NCI-H345 treated with DMSO at 0.1 percent for 48 hours (cell line): Measurements from ENCODE around the gene BHLHE41.

Experiments used
- DNase-seq: peaks from one replicate; lab custom pipeline; 2025; ENCODE audit not compliant: unreplicated experiment; lab: John Stamatoyannopoulos, UW

BHLHE41 gene

DNA sequence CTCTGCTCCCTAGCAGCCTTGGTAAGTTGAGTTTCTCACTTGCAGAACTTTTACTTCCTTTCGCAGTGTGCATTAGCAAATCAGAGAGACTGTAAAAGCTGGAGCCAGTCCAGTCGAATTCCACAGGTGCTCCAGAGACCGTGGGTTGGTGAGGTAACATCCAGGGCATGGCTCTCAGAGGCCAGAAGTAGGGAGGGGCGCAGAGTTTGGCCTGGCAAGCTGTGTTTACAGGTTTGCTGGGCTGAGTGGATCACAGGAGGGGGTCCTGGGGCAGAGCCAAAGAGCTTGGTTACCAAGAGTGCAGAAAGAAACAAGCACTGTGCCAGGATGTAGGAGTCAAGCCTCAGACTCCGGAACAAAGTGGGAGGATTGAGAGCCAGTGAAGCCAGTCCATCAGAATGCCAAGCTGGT, 10.2 kb upstream of the BHLHE41 start:
- DNase-seq = no peak

DNA sequence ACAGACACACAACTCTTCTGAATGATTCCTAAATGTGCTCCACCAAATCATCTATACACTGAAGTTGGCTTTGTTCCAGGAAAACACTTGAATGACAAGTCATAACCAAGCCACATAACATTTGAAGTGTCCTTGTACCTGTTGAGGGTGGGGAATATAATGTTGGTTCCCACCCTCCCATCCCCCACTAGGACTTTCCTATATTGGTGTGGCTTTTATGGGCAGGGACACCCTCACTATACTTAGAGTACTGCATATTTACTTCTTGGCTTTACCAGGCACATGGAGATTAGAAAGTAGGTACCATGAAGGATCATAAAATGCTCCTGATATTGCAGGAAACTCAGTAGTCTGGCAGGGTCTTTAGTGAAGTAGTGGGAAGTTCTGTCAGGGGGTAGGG, 9.7 kb upstream of the BHLHE41 start:
- DNase-seq = no peak

DNA sequence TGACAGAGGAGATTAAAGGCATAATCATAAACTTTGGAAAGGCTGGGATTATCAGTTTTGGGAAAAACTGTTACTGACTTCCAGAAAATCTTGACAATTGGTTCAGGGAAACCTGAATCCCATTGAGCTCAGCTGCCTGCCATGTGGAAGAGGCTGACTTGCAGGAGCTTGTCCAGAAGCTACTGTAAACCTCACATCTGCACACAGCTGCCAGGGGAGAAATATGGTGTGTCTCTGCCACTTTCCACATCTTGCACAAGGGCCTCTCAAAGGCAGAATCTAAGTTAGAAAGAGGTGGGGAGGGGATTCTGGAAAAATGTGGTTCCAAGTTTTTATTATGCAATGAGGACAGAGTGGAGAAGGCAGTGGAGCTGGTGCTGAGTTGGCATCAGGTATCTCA, 8.7 kb upstream of the BHLHE41 start:
- DNase-seq = no peak

DNA sequence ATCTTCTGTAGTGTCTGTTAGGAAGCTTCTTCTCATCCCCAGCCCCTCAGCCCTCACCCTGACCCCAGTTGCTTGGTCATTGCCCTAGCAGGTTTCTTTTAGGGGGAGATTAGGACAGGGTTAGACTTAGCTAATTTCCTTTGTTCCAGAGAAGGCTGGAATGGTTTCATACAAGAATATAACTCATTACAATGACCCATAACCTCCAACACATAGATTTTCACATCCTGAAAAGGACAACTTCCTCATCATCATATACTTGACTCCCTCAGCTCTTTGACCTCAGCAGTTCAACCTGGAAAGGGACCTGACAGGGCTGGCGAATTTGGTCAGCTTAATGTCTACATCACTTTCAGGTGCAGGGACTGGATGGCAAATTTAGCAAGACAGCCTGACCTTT, 8.0 kb upstream of the BHLHE41 start:
- no peak for DNase-seq

DNA sequence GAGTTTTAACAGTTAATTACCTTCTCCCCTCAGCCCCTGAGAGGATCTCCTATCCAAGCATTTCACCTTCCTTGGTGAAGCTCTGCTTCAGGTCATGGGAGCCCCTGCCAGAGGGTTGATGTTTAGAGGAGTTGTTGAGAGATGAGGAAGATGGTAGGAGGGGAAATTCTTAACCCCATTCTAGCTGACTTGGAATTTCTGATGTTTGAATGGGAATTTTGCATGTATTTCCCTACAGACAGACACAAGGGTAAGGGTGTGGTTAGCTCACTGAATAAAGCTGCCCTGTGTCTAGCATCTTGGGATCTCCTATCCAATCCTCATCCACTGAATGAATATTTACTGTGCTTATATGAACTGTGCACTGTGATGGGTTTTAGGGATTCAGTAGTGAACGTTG, 7.1 kb upstream of the BHLHE41 start:
- DNase-seq = no peak

DNA sequence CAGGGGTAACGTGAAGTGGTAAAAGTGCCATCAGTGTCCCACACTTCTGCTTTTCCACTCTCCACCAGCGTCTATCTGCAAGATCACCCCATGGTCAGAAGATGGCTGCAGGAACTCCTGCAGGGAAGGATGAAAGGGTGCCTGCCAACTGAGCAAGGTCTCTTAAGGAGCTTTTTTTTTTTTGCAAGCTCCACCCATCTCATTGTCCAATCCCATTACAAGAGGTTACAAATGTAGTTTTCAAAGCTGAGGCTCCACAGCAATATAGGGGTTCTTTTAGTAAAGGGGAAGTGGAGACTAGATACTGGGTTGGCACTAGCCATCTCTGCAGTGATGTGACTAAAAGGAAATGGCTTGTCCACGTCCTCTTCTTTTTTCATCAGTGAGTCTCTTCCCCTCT, 5.9 kb upstream of the BHLHE41 start:
- DNase-seq = no peak

DNA sequence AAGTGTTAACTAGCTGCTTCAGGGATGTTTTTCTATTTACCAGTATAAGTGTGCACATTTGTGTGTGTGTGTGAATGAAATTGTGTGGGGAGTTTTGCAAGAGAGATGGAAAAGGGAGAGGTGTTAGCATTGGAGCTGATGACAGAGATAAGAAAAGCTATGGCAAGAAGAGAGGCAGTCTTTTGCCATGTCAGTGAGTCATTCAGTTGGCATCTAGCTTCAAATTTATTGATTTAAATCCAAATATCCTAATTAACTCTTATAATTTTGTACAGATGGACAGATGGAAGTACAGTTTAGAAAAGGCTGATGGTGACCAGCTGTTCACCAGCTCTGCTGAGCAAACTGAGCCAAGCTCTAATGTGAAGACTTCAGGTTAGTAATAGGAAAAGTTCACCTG, 3.3 kb upstream of the BHLHE41 start:
- DNase-seq = no peak

DNA sequence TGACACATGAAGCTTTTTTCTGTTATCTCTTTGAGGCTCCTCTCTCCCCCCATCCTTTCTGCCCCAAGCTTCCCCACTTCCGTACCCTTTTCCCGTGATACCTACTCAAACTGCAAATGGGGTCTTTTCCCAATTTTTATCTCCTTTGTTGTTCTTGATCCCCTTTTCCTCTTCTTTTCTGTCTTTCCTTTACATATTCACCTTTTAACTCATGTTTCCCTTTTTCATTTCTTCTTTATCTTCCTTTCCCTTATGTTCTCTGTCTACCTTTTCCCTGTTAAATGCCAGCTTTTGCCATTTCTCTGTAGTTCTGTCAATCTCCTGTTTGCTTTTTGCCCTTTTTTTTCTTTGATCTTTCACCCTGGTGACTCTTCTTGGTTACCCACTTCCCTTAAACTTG, 2.6 kb upstream of the BHLHE41 start:
- DNase-seq = no peak

DNA sequence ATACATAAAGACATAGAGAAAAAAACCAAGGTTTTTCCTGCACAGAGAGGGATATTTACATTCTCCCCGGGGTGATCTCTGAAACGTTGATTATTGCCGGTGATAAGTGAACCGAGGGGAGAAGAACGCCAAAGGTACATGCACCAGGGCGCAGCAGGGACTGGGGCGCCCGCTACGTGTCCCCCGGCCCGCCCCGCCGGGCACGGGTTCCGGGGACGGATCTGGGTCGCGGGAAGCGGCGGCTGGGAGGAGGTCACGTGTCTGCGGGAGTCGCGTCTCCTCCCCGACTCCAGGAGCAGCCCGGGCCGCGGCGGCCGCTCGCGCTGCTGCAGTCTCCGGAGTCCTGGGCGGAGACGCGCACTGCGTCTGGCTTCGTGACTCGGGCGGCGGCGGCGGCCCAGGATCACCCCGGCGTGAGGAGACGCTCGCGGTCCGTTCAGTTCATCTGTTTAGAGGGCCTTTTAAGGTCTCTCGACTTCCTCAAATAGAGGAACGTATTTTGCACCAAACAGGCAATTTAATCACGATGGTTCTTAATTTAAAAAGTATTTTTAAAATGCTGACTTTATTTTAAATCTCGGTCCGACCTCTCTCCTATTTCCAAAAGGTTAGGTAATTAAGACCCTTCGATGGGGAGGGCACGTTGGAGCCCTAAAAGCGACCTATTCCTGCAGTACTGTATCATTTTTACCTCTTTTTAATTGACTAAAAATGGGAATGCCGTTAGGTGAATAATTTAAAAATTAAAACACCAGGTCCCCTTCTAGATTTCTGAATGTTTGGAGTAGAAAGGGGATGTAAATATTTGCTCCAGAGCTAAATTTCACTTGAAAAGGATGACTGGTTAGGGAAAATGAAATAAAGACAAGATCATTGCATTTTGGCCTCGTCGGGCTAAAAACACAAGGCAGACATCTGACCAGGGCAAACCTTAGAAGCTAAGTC, 1.8 kb upstream of the BHLHE41 start:
- no peak for DNase-seq

DNA sequence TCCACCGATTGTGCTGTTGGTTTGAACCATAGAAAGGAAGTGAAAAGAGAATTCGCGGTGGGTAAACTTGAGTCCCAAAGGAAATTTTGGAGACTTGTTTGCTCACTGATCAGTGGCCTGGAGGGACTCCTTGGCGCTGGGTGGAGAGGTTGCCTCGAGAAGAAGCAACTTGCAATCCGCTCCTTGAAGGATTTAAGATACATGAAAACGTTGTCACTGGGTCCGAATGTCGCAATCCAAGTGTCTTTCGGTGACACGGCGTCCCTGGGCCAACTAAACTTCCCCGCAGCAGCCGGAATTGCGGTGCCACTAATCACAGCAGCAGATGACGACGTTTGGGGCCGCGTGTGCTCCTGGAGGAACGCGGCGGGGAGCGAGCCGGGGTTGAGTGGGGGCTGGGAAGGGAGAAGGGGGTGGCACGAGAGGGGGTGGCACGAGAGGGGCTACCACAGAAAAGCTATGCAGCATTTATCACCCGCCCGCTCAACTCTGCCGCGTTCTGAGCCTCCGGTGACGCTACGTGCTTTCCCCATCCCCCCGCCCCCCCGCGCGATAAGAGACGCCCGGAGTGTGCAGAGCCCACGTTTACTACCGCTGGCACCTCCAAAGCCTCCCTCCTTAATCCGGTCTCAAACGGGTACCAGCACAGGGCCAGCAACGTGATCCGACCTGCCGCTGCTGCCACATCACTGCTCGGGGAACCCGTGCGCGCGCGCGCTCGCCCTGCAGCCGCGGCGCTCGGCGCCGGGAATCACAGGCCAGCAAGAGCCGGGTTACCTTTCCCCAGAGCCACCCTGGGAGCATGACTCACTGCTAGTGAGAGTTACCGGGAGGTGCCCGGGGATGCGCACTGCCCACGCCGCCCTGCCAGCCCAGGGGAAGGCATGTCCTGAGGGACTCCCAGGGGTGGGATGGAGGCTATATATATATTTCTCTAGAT, 833 bp upstream of the BHLHE41 start:
- DNase-seq = no peak

DNA sequence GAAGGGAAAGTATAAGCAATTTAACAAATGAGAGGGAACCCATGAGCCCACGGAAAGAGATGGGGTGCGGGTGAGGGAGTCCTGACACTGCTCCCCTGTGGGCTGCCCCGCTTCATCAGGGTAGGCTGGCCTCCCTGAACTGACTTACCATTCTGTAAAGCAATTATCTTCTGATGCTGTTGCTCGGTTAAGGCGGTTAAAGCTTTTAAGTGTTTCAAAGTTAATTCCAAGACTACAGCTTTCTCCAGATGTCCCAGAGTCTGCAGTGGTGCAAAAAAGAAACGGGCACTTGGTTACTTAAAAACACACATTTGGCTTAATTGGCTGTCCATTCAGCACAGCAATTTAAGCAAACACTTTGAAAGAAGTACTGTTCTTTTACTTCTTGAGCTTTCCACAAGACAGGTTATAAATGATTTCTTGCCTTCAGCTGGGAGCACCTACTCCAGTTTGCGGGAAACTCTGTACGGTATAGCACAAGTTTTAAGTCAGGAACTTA, 1.3 kb downstream of the BHLHE41 start:
- no peak for DNase-seq

DNA sequence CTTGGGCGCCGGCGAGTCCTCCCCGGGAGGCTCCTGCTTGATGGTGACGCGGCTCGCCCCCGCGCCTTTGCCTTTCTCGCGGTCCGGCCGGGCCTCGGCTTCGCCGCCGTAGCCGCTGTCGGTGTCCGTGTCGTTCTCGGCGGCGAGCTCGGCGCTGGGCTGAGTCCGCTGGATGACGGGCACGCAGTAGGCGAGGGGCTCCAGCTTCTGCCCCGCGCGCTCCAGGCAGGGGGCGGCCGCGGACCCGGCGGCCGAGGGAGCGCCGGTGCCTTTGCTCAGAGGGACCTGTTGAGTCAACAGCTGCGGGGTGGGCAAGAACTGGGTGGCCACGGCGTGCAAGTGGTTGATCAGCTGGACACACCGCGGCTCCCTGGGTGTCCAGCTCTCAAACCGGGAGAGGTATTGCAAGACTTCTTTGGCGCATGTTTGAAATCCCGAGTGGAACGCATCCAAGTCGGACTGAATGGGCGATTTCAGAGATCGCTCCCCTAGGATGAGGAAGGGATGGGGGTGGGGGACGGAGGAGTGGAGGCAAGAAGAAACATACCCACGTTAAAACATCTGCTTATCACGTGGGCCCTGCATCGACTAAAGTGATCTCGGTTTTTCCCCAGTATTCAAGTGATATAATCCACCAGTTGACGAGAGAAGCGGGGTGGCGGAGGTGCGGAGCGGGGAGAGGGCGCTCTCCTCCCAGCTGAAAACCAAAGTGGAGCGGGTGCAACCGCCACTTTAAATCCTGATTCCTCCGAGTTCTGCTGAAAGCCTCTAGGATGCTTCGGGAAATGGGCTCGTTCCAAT, 2.0 kb downstream of the BHLHE41 start:
- DNase-seq = no peak

DNA sequence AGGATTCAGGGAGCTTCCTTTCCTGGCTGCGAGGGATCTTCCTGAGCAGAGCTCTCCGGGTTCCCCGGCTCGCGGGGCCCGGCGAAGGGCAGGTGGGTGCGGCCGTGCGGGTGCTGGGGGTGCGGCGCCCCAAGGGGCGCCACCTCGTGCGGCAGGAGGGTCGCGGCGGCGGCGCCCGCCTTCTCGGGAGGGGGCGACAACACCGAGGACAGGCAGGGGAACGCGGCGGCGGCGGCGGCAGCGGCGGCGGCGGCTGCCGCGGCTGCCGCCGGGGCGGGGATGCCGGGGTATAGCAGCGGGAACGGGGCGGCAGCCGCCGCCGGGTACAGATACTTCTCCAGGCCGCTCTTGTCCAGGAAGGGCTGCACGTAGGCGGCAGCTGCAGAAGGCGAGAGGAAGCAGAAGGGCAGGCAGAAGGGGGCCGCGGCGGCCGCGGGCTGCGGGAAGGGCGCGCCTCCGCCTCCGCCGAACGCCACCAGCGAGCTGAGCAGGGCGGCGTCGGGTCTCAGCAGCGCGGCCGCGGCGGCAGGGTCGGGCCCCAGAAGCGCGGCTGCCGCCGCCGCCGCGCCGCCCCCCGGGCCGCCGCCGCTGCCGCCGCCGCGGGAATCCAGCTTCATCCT, 2.7 kb downstream of the BHLHE41 start:
- no peak for DNase-seq

DNA sequence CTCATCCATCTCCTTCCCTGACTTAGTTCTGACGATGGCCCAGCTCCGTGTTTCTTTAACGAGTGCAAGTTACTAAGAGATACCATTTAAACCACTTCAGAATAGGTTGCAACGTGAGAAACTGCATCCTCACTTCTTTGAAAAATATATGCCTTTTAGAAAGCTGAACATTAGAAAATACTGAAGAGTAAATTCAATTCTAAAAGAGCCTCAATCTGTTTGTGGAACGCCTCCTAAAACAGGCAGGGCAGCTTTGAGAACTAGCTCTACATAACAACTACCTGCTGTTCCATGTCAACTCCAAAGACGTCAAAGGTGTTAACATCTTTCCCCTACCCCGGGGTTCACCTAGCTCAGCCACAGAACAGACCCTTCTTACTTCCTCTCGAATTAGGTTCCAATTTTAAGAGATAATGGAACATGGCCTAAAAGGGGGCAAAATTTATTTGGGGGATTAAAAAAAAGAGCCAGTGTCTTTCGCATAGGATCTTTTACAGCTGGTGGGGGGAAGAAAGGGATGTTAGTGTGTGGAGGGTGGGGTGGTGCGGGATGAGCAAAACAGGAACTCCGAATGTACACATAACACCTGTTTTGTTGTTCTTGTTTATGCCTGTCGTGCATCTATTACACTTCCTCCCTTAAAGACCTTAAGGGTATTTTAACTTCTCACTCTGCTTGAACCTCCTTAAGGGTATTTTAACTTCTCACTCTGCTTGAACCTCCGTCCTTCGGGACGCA, 3.3 kb downstream of the BHLHE41 start:
- no peak for DNase-seq

DNA sequence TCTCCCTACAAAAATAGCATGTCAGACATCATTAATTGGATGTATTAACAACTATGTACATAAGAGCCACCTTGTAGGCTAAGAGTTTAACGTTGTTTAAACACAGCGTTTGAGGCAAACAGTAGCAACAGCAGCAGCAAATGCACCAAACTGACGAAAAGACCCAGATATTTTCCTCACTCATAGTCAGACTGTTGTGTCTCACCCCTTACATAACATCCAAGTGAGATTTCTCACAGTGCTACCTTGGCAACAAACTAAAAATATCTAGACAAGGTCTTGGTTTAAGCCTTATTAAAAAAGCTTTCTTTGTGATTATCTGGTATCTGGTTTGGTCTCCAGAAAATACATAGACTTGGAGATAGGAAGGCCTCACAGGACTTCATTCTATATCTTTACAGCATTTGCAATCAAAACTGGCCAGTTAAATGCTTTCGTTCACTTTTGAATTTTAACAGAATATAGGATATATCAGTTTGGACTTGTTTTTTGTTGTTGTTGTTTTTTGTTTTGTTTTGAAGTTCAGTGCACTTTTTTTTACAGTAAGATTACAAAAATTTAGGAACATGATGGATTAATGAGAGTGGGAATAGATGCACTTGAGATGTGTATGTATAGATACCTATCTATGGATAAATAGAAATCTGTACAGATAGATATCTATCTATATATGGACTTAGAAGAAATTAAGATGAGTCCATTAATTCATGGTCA, 4.1 kb downstream of the BHLHE41 start:
- no peak for DNase-seq

DNA sequence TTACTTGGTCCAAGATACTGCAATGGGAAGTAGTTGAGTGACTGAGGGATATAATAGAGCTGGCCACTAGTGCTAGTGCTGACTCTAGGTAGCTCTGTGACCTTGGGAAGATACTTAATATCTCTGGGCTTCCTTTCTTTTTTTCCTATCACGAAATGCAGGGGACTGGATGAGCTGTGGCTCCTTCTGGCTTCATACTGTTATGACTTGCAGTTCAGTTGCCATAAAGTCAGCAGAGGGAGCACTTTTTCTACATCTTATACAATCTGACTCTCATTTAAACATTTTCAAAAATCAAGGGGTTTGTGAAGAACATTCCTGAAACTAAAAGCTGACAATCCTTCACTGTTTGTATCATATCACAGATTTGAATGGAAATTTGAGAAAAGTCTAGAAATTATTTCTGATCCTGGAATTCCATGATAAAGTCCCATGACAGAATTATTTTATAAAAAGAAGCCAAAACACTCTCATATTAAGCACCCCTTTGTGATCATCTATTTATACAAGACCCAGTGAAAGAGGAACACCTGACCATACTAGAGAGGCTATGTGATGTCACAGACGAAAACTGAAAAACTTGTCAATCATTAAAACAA, 5.3 kb downstream of the BHLHE41 start:
- no peak for DNase-seq

DNA sequence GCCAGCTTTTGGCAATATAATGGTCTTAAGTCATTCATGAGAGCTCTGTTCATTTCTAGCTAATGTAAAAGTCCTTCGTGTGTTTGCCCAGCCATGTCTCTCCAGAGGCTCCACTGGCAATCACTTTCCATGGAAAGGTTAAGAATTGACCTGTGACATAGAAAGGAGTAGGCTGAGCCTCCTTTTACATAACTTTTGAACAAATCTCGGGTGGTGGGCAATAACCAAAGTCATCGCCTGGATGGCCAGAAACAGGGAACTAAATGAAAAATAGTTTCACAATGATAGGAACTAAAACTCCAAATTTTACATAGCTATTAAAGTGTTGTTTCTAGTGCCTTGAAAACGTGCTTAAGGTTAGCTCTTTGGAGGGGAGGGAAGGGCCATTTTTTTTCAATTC, 6.5 kb downstream of the BHLHE41 start:
- DNase-seq = no peak

DNA sequence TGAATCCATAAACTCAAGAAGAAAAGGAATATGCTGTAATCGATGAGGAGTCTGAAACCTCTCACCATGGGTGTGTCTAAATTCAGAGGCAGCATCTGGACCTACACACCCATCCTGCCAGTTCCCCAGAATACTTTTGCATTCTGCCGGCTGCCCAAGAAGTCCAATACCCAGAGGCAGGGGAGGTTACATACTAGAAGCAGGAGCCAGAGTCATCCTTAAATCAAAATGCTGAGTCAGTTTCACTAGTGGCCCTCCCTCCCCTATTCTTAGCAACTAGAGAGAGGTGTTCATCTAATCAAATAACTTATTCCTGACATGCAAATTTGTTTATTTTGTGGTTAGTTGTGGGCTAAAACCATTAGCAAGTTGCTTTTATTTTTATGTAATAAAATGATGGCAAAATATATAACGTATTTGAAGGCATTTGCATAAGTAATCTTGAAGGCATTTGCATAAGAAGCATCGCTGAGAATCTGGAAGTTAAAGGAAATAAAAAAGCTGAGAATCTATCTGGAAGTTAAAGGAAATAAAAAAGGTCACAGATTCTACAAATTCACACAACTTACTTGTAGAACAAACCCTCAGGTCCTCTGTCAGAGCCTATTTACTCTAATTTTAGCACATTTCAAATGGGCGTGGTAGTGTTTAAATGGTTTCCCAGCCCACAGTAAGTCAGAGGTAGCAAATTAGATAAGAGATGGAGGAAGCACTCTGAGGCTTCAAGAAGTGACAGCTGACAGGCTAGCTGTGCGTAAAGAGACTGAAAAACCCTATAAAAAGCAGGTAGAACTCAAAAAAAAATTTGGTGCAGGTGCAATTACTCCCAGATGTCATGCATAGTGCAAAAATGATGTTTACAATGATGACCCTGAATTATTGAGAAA, 7.8 kb downstream of the BHLHE41 start:
- no peak for DNase-seq
